Measurements from ENCODE around the gene MFN2.

- TF ChIP-seq, protein P1, sequence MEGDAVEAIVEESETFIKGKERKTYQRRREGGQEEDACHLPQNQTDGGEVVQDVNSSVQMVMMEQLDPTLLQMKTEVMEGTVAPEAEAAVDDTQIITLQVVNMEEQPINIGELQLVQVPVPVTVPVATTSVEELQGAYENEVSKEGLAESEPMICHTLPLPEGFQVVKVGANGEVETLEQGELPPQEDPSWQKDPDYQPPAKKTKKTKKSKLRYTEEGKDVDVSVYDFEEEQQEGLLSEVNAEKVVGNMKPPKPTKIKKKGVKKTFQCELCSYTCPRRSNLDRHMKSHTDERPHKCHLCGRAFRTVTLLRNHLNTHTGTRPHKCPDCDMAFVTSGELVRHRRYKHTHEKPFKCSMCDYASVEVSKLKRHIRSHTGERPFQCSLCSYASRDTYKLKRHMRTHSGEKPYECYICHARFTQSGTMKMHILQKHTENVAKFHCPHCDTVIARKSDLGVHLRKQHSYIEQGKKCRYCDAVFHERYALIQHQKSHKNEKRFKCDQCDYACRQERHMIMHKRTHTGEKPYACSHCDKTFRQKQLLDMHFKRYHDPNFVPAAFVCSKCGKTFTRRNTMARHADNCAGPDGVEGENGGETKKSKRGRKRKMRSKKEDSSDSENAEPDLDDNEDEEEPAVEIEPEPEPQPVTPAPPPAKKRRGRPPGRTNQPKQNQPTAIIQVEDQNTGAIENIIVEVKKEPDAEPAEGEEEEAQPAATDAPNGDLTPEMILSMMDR (conservative IDR thresholded peaks at IDR 0.05; ENCODE audit: low read depth in 2 of 2), result no peak
- TF ChIP-seq CREB1 (CRISPR knock-in tag; IDR thresholded peaks at IDR 0.05; ENCODE audit: low read depth), result no peak
- TF ChIP-seq, protein P2, sequence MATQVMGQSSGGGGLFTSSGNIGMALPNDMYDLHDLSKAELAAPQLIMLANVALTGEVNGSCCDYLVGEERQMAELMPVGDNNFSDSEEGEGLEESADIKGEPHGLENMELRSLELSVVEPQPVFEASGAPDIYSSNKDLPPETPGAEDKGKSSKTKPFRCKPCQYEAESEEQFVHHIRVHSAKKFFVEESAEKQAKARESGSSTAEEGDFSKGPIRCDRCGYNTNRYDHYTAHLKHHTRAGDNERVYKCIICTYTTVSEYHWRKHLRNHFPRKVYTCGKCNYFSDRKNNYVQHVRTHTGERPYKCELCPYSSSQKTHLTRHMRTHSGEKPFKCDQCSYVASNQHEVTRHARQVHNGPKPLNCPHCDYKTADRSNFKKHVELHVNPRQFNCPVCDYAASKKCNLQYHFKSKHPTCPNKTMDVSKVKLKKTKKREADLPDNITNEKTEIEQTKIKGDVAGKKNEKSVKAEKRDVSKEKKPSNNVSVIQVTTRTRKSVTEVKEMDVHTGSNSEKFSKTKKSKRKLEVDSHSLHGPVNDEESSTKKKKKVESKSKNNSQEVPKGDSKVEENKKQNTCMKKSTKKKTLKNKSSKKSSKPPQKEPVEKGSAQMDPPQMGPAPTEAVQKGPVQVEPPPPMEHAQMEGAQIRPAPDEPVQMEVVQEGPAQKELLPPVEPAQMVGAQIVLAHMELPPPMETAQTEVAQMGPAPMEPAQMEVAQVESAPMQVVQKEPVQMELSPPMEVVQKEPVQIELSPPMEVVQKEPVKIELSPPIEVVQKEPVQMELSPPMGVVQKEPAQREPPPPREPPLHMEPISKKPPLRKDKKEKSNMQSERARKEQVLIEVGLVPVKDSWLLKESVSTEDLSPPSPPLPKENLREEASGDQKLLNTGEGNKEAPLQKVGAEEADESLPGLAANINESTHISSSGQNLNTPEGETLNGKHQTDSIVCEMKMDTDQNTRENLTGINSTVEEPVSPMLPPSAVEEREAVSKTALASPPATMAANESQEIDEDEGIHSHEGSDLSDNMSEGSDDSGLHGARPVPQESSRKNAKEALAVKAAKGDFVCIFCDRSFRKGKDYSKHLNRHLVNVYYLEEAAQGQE (IDR thresholded peaks at IDR 0.05; ENCODE audit: unreplicated experiment), result no peak
- TF ChIP-seq EZH2 (IDR thresholded peaks at IDR 0.05; ENCODE audit: low read depth, unreplicated experiment), result no peak
- TF ChIP-seq NANOG (IDR thresholded peaks at IDR 0.05; ENCODE audit: borderline replicate concordance), result no peak
- no peak for TF ChIP-seq POLR2AphosphoS5 (IDR thresholded peaks at IDR 0.05; ENCODE audit: low read depth)
- no peak for TF ChIP-seq EZH2phosphoT487 (IDR thresholded peaks at IDR 0.05; ENCODE audit: unreplicated experiment)
- no peak for TF ChIP-seq JUNB (IDR thresholded peaks at IDR 0.05; ENCODE audit: unreplicated experiment)
- TF ChIP-seq ETS1 (IDR thresholded peaks at IDR 0.05), result no peak
- TF ChIP-seq ZNF331 (CRISPR knock-in tag; IDR thresholded peaks at IDR 0.05; ENCODE audit: low read depth), result no peak
- no peak for TF ChIP-seq STAT1 (IDR thresholded peaks at IDR 0.05; ENCODE audit: unreplicated experiment)
- no peak for TF ChIP-seq ZNF114 (CRISPR knock-in tag; IDR thresholded peaks at IDR 0.05)
- TF ChIP-seq, protein P3, sequence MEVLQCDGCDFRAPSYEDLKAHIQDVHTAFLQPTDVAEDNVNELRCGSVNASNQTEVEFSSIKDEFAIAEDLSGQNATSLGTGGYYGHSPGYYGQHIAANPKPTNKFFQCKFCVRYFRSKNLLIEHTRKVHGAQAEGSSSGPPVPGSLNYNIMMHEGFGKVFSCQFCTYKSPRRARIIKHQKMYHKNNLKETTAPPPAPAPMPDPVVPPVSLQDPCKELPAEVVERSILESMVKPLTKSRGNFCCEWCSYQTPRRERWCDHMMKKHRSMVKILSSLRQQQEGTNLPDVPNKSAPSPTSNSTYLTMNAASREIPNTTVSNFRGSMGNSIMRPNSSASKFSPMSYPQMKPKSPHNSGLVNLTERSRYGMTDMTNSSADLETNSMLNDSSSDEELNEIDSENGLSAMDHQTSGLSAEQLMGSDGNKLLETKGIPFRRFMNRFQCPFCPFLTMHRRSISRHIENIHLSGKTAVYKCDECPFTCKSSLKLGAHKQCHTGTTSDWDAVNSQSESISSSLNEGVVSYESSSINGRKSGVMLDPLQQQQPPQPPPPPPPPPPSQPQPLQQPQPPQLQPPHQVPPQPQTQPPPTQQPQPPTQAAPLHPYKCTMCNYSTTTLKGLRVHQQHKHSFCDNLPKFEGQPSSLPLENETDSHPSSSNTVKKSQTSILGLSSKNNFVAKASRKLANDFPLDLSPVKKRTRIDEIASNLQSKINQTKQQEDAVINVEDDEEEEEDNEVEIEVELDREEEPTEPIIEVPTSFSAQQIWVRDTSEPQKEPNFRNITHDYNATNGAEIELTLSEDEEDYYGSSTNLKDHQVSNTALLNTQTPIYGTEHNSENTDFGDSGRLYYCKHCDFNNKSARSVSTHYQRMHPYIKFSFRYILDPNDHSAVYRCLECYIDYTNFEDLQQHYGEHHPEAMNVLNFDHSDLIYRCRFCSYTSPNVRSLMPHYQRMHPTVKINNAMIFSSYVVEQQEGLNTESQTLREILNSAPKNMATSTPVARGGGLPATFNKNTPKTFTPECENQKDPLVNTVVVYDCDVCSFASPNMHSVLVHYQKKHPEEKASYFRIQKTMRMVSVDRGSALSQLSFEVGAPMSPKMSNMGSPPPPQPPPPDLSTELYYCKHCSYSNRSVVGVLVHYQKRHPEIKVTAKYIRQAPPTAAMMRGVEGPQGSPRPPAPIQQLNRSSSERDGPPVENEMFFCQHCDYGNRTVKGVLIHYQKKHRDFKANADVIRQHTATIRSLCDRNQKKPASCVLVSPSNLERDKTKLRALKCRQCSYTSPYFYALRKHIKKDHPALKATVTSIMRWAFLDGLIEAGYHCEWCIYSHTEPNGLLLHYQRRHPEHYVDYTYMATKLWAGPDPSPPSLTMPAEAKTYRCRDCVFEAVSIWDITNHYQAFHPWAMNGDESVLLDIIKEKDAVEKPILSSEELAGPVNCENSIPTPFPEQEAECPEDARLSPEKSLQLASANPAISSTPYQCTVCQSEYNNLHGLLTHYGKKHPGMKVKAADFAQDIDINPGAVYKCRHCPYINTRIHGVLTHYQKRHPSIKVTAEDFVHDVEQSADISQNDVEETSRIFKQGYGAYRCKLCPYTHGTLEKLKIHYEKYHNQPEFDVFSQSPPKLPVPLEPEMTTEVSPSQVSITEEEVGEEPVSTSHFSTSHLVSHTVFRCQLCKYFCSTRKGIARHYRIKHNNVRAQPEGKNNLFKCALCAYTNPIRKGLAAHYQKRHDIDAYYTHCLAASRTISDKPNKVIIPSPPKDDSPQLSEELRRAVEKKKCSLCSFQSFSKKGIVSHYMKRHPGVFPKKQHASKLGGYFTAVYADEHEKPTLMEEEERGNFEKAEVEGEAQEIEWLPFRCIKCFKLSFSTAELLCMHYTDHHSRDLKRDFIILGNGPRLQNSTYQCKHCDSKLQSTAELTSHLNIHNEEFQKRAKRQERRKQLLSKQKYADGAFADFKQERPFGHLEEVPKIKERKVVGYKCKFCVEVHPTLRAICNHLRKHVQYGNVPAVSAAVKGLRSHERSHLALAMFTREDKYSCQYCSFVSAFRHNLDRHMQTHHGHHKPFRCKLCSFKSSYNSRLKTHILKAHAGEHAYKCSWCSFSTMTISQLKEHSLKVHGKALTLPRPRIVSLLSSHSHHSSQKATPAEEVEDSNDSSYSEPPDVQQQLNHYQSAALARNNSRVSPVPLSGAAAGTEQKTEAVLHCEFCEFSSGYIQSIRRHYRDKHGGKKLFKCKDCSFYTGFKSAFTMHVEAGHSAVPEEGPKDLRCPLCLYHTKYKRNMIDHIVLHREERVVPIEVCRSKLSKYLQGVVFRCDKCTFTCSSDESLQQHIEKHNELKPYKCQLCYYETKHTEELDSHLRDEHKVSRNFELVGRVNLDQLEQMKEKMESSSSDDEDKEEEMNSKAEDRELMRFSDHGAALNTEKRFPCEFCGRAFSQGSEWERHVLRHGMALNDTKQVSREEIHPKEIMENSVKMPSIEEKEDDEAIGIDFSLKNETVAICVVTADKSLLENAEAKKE (CRISPR knock-in tag; IDR thresholded peaks at IDR 0.05), result no peak
Measured at GRCh38 chr1:12026586-12026985, 46.3 kb downstream of the MFN2 start.
